ENCODE results near the gene B3GALT5. TPM values are rescaled to one million over a fixed set of nuclear protein-coding genes. Genes with fewer than 3 reads are reported as not detected.

B3GALT5 gene
- total and polyA plus RNA-seq, 3 donors from 2014 or later: 1.0 to 2.8 (median 2.7) TPM

DNA sequence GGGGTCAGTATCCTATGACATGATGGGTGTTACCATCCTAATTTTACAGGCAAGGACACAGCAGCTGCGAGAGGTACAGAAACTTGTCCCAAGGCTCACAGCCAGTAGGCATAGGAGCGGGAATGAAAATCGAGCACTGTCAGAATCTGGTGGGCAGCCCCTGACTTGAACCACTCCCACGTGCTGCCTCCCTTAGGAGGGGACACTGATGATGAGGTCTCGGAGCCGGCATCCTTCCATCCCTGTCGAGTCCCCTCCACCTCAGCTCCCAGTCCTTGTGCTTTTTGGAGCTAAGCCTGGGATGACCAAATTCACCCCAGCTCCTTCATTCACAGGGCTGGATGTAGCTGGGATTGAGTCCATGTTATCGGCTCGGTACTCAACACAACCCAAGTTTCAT is 49.0 kb downstream of the B3GALT5 start:
- H3K36me3 ChIP-seq (ENCODE audit: low read depth, missing control alignments): no peaks in the 10 kb centered on the region
- WGBS, 2 donors: 85 to 90% methylated on average over 9 of the region's 9 CpGs
- H3K9me3 ChIP-seq: no peaks in the 10 kb centered on the region
- DNase-seq: no peak
- H3K27me3 ChIP-seq: no peaks in the 10 kb centered on the region
- no peaks in the 10 kb centered on the region for H3K4me1 ChIP-seq
- no peak overlapping the region for H3K27ac ChIP-seq
- no peak for TF ChIP-seq POLR2A (IDR thresholded peaks at IDR 0.05)
- TF ChIP-seq, protein P1, sequence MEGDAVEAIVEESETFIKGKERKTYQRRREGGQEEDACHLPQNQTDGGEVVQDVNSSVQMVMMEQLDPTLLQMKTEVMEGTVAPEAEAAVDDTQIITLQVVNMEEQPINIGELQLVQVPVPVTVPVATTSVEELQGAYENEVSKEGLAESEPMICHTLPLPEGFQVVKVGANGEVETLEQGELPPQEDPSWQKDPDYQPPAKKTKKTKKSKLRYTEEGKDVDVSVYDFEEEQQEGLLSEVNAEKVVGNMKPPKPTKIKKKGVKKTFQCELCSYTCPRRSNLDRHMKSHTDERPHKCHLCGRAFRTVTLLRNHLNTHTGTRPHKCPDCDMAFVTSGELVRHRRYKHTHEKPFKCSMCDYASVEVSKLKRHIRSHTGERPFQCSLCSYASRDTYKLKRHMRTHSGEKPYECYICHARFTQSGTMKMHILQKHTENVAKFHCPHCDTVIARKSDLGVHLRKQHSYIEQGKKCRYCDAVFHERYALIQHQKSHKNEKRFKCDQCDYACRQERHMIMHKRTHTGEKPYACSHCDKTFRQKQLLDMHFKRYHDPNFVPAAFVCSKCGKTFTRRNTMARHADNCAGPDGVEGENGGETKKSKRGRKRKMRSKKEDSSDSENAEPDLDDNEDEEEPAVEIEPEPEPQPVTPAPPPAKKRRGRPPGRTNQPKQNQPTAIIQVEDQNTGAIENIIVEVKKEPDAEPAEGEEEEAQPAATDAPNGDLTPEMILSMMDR (IDR thresholded peaks at IDR 0.05): no peak
- intact Hi-C loops (cut with DNase I; ENCODE audit: low total_unique reads): no loop called here
- H3K4me3 ChIP-seq: no peak overlapping the region

DNA sequence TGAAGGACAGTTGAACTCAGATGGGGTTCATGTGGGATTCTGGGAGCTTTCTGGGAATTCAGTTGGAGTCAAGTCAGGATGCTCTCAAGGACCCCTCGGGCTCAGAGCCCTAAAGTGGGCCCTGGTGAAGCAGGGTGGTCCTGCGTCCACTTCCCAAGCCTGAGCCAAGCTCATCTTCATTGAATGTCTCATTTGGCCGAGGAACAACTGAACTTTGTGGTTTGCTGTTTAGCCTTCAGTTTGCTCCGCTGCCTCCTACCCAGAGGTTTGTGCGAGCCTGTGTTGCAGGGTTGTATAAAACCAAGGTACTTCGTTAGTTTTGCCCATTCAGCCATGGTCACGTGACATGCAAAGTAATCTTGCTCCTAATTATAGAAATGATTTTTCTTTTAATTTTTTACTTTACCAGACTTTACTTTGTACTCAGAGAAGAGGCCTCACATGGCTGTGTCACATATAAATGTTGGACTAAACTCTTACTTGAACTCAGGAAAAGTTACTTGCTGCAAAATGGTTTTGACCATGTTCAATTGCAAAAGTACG is 49.7 kb downstream of the B3GALT5 start:
- TF ChIP-seq, protein P1 (IDR thresholded peaks at IDR 0.05): no peak
- no peak for TF ChIP-seq POLR2A (IDR thresholded peaks at IDR 0.05)
- Histone ChIP-seq H3K27me3 (no peaks in the 10 kb centered on the region), H3K4me1 (no peaks in the 10 kb centered on the region), H3K4me3 (no peak overlapping the region), H3K9me3 (no peaks in the 10 kb centered on the region), H3K36me3 (ENCODE audit: low read depth, missing control alignments) (no peaks in the 10 kb centered on the region), H3K27ac (no peak overlapping the region)
- intact Hi-C loops (cut with DNase I; ENCODE audit: low total_unique reads): no loop called here
- no peak for DNase-seq
- 86 to 87% methylated on average over 8 of the region's 8 CpGs for WGBS, 2 donors

DNA sequence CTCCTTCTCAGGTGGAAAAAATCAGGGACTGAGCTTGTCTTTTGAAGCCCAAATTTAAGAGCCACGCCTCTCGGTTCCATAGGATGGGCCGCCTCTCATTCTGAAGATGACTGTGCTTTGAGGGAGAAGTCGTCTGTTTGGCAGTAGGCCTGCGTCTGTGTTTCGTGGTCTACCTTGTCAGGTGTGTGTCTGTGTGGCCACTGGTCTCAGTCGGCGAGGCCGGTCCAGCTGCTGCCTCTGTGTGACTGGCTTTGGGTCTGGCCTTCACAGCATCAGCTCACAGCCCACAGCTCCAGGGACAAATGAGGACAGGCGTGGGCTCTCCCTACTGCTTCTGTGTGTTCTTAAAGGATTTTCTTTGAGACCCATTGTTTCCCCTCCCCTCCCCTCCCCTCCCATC is 50.3 kb downstream of the B3GALT5 start:
- no peak overlapping the region for H3K4me3 ChIP-seq
- TF ChIP-seq POLR2A (IDR thresholded peaks at IDR 0.05): no peak
- TF ChIP-seq, protein P1 (IDR thresholded peaks at IDR 0.05): no peak
- H3K36me3 ChIP-seq (ENCODE audit: low read depth, missing control alignments): no peaks in the 10 kb centered on the region
- intact Hi-C loops (cut with DNase I; ENCODE audit: low total_unique reads): no loop called here
- WGBS, 2 donors: 82 to 95% methylated on average over 10 of the region's 10 CpGs
- no peak overlapping the region for H3K27ac ChIP-seq
- H3K4me1 ChIP-seq: no peaks in the 10 kb centered on the region
- H3K27me3 ChIP-seq: no peaks in the 10 kb centered on the region
- no peaks in the 10 kb centered on the region for H3K9me3 ChIP-seq
- no peak for DNase-seq

DNA sequence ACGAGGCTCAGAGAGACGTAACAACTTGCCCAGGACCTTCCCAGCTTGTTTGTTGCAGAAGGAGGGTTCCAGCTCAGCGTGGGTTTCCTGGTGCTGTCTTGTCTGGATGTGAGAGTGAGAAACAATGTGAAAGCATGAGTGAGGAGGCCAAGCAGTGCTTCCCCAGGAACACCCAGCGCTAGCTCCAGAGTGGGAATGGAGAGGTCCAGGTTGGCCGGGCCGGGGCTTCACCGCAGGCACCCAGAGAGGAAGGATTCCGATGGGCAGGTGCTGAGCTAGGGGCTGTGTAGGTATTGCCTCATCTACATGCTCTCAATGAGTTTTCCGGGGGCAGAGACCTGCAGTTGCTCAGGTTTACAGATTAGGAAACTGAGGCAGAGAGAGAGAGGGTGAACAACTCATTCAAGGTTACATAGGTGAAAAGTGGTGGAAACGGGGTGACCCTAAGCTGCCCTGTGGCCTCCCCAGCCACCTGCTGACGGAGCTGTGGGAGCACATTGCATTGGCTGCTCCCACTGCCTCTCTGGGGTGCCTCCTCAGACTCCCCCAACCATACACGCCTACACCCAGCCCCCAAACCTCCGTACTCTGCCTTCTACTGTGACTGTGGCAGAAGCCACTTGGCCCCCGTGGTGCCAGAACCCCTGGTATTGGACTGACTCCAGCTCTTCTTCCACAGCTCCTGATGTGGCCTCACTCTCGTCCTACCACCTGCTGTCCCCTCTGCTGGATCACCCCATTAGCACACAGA is 51.2 kb downstream of the B3GALT5 start:
- WGBS, 2 donors: 89 to 90% methylated on average over 15 of the region's 15 CpGs
- Histone ChIP-seq H3K9me3 (no peaks in the 10 kb centered on the region), H3K4me1 (no peaks in the 10 kb centered on the region), H3K4me3 (no peak overlapping the region), H3K27ac (no peak overlapping the region), H3K36me3 (ENCODE audit: low read depth, missing control alignments) (no peaks in the 10 kb centered on the region), H3K27me3 (no peaks in the 10 kb centered on the region)
- no peak for DNase-seq
- TF ChIP-seq, protein P1 (IDR thresholded peaks at IDR 0.05): no peak
- TF ChIP-seq POLR2A (IDR thresholded peaks at IDR 0.05): no peak
- intact Hi-C loops (cut with DNase I; ENCODE audit: low total_unique reads): no loop called here

DNA sequence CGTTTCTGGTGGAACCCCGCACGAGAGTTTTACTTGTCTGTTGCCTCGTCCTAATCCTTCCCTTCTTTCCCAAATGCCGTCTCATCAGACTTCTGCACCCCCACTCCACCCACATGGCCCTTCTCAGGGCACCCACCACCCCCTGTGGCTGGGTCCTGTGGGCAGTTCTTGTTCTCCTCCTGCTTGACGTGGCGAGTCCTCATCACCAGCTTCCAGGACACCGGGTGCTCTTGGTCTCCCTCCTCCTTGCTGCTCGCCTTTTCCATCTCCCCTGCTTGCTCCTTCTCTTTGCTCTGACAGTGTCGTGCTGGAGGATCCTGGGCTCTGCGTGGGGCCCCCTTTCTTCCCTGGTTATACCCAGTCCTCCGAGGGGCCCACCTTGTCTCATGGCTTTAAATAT is 51.8 kb downstream of the B3GALT5 start:
- Histone ChIP-seq H3K4me1 (no peaks in the 10 kb centered on the region), H3K27me3 (no peaks in the 10 kb centered on the region), H3K4me3 (no peak overlapping the region), H3K27ac (no peak overlapping the region), H3K9me3 (no peaks in the 10 kb centered on the region), H3K36me3 (ENCODE audit: low read depth, missing control alignments) (no peaks in the 10 kb centered on the region)
- TF ChIP-seq, protein P1 (IDR thresholded peaks at IDR 0.05): no peak
- TF ChIP-seq POLR2A (IDR thresholded peaks at IDR 0.05): no peak
- intact Hi-C loops (cut with DNase I; ENCODE audit: low total_unique reads): no loop called here
- 86 to 91% methylated on average over 12 of the region's 12 CpGs for WGBS, 2 donors
- no peak for DNase-seq

Data from testis (tissue), 3 donors.